ENCODE measurements around the gene KCNQ1.

Gene KCNQ1

GRCh38 chr11:2537896-2538724, 93.3 kb downstream of the KCNQ1 start:
- Mint-ChIP-seq H3K4me1 (peaks cover 15% of the 10 kb centered on the region), H3K36me3 (peaks cover 3% of the 10 kb centered on the region), H3K4me3 (no peak overlapping the region), H3K27ac (no peak overlapping the region), H3K9me3 (no peaks in the 10 kb centered on the region), H3K27me3 (no peaks in the 10 kb centered on the region)
- DNase-seq (ENCODE audit: low spot score in 2 of 2) (no peak), ATAC-seq (ENCODE audit: low read depth) (no peak)

- DNase-seq (ENCODE audit: low spot score in 2 of 2) (no peak), ATAC-seq (ENCODE audit: low read depth) (no peak)
- Mint-ChIP-seq H3K4me3 (no peak overlapping the region), H3K9me3 (no peaks in the 10 kb centered on the region), H3K27me3 (no peaks in the 10 kb centered on the region), H3K27ac (no peak overlapping the region), H3K4me1 (peaks cover 17% of the 10 kb centered on the region), H3K36me3 (peaks cover 3% of the 10 kb centered on the region)
Measured at GRCh38 chr11:2538951-2539350, 94.1 kb downstream of the KCNQ1 start.

GRCh38 chr11:2539371-2540222, 94.8 kb downstream of the KCNQ1 start:
- Mint-ChIP-seq H3K36me3 (peaks cover 3% of the 10 kb centered on the region), H3K4me3 (no peak overlapping the region), H3K27ac (no peak overlapping the region), H3K27me3 (no peaks in the 10 kb centered on the region), H3K9me3 (no peaks in the 10 kb centered on the region), H3K4me1 (peaks cover 18% of the 10 kb centered on the region)
- ATAC-seq (ENCODE audit: low read depth), result no peak
- DNase-seq (ENCODE audit: low spot score in 2 of 2), result no peak

- Mint-ChIP-seq H3K4me3 (no peak overlapping the region), H3K4me1 (peaks cover 24% of the 10 kb centered on the region), H3K36me3 (peaks cover 3% of the 10 kb centered on the region), H3K9me3 (no peaks in the 10 kb centered on the region), H3K27me3 (no peaks in the 10 kb centered on the region), H3K27ac (no peak overlapping the region)
- ATAC-seq (ENCODE audit: low read depth) (no peak), DNase-seq (ENCODE audit: low spot score in 2 of 2) (no peak)
Measured at GRCh38 chr11:2540223-2540991, 95.6 kb downstream of the KCNQ1 start.

- Mint-ChIP-seq H3K4me1 (peaks cover 27% of the 10 kb centered on the region), H3K36me3 (peaks cover 3% of the 10 kb centered on the region), H3K4me3 (no peak overlapping the region), H3K27ac (no peak overlapping the region), H3K27me3 (no peaks in the 10 kb centered on the region), H3K9me3 (no peaks in the 10 kb centered on the region)
- DNase-seq (ENCODE audit: low spot score in 2 of 2), result no peak
- no peak for ATAC-seq (ENCODE audit: low read depth)
Measured at GRCh38 chr11:2540992-2541680, 96.3 kb downstream of the KCNQ1 start.

GRCh38 chr11:2541881-2542361, 97.1 kb downstream of the KCNQ1 start:
- DNase-seq (ENCODE audit: low spot score in 2 of 2) (no peak), ATAC-seq (ENCODE audit: low read depth) (no peak)
- H3K4me3 Mint-ChIP-seq, result no peak overlapping the region
- H3K4me1 Mint-ChIP-seq, result peaks cover 27% of the 10 kb centered on the region
- peaks cover 3% of the 10 kb centered on the region for H3K36me3 Mint-ChIP-seq
- H3K27me3 Mint-ChIP-seq, result no peaks in the 10 kb centered on the region
- no peak overlapping the region for H3K27ac Mint-ChIP-seq
- H3K9me3 Mint-ChIP-seq, result no peaks in the 10 kb centered on the region

GRCh38 chr11:2542406-2542805, 97.6 kb downstream of the KCNQ1 start:
- Mint-ChIP-seq H3K27me3 (no peaks in the 10 kb centered on the region), H3K4me3 (no peak overlapping the region), H3K27ac (no peak overlapping the region), H3K9me3 (no peaks in the 10 kb centered on the region), H3K36me3 (peaks cover 3% of the 10 kb centered on the region), H3K4me1 (peaks cover 27% of the 10 kb centered on the region)
- DNase-seq (ENCODE audit: low spot score in 2 of 2) (no peak), ATAC-seq (ENCODE audit: low read depth) (no peak)

- Mint-ChIP-seq H3K4me3 (no peak overlapping the region), H3K9me3 (no peaks in the 10 kb centered on the region), H3K27ac (no peak overlapping the region), H3K36me3 (peaks cover 15% of the 10 kb centered on the region), H3K4me1 (peaks cover 37% of the 10 kb centered on the region), H3K27me3 (no peaks in the 10 kb centered on the region)
- DNase-seq (ENCODE audit: low spot score in 2 of 2), result no peak
- ATAC-seq (ENCODE audit: low read depth), result no peak
Measured at GRCh38 chr11:2547806-2548205, 103.0 kb downstream of the KCNQ1 start.

- Mint-ChIP-seq H3K4me3 (no peak overlapping the region), H3K27me3 (no peaks in the 10 kb centered on the region), H3K27ac (no peak overlapping the region), H3K4me1 (peaks cover 34% of the 10 kb centered on the region), H3K9me3 (no peaks in the 10 kb centered on the region), H3K36me3 (peaks cover 15% of the 10 kb centered on the region)
- DNase-seq (ENCODE audit: low spot score in 2 of 2), result no peak
- ATAC-seq (ENCODE audit: low read depth), result no peak
Measured at GRCh38 chr11:2548596-2548995, 103.8 kb downstream of the KCNQ1 start.

- DNase-seq (ENCODE audit: low spot score in 2 of 2), result no peak
- Mint-ChIP-seq H3K27me3 (no peaks in the 10 kb centered on the region), H3K9me3 (no peaks in the 10 kb centered on the region), H3K27ac (no peak overlapping the region), H3K36me3 (peaks cover 15% of the 10 kb centered on the region), H3K4me3 (no peak overlapping the region), H3K4me1 (peaks cover 32% of the 10 kb centered on the region)
- no peak for ATAC-seq (ENCODE audit: low read depth)
Measured at GRCh38 chr11:2549080-2549479, 104.3 kb downstream of the KCNQ1 start.

- DNase-seq (ENCODE audit: low spot score in 2 of 2), result no peak
Measured at GRCh38 chr11:2549491-2549875, 104.7 kb downstream of the KCNQ1 start.

GRCh38 chr11:2549876-2550605, 105.2 kb downstream of the KCNQ1 start:
- DNase-seq (ENCODE audit: low spot score in 2 of 2) (no peak), ATAC-seq (ENCODE audit: low read depth) (no peak)
- Mint-ChIP-seq H3K9me3 (no peaks in the 10 kb centered on the region), H3K27me3 (no peaks in the 10 kb centered on the region), H3K36me3 (peaks cover 15% of the 10 kb centered on the region), H3K4me1 (peaks cover 29% of the 10 kb centered on the region), H3K27ac (no peak overlapping the region), H3K4me3 (no peak overlapping the region)

More at GRCh38 chr11:2549491-2549875, 104.7 kb downstream of the KCNQ1 start:
- no peaks in the 10 kb centered on the region for H3K27me3 Mint-ChIP-seq
- H3K27ac Mint-ChIP-seq, result no peak overlapping the region
- no peaks in the 10 kb centered on the region for H3K9me3 Mint-ChIP-seq
- H3K36me3 Mint-ChIP-seq, result peaks cover 15% of the 10 kb centered on the region
- H3K4me3 Mint-ChIP-seq, result no peak overlapping the region
- ATAC-seq (ENCODE audit: low read depth), result no peak
- peaks cover 32% of the 10 kb centered on the region for H3K4me1 Mint-ChIP-seq

GRCh38 chr11:2550606-2550970, 105.8 kb downstream of the KCNQ1 start:
- H3K4me3 Mint-ChIP-seq, result no peak overlapping the region
- no peak overlapping the region for H3K27ac Mint-ChIP-seq
- peaks cover 26% of the 10 kb centered on the region for H3K4me1 Mint-ChIP-seq
- DNase-seq (ENCODE audit: low spot score in 2 of 2), result no peak
- H3K27me3 Mint-ChIP-seq, result no peaks in the 10 kb centered on the region
- peaks cover 15% of the 10 kb centered on the region for H3K36me3 Mint-ChIP-seq
- ATAC-seq (ENCODE audit: low read depth), result no peak
- H3K9me3 Mint-ChIP-seq, result no peaks in the 10 kb centered on the region

All from memory B cell (primary cell).